Natural killer cell treated with Interleukin-12 subunit alpha and Interleukin-12 subunit beta and Interleukin-15 and Interleukin-18, amount 100 ng/mL, for 72 hours (primary cell): ENCODE data around the gene TATDN3. TPM values are rescaled to one million over a fixed set of nuclear protein-coding genes. Genes with fewer than 3 reads are reported as not detected.
A peak's percentile ranks its signal among the peaks of the same experiment; 100 is the strongest.

Source experiments
- ATAC-seq, 2 donors: fragments of 150-1000 bp; cut with Tn5 transposase in 1 of 2; sonication (Bioruptor Pico), chemical (Tn5 transposase) in 1 of 2; 2 replicates each; pipeline ENCODE4 v1.10.0; 2021
- DNase-seq: peaks from one replicate; pipeline ENCODE4 v3.0.0; 2022; ENCODE audit warnings: low spot score
- H3K27ac Mint-ChIP-seq, 2 donors: 1 replicate in 1 of 2; 2 replicates in 1 of 2; pipeline ENCODE4 v1.8.0; 2022; ENCODE audit warnings: mixed read lengths in 2 of 2, mild to moderate bottlenecking in 1 of 2, moderate library complexity in 1 of 2
- H3K27me3 Mint-ChIP-seq, 2 donors: 1 replicate in 1 of 2; 2 replicates in 1 of 2; pipeline ENCODE4 v1.8.0; 2022; ENCODE audit warnings: mixed read lengths in 2 of 2
- H3K36me3 Mint-ChIP-seq: one replicate; pipeline ENCODE4 v1.8.0; 2022; ENCODE audit warnings: mixed read lengths
- H3K4me1 Mint-ChIP-seq, 2 donors: 1 replicate in 1 of 2; 2 replicates in 1 of 2; pipeline ENCODE4 v1.8.0; 2022; ENCODE audit warnings: low read depth in 2 of 2, mixed read lengths in 2 of 2, mild to moderate bottlenecking in 1 of 2
- H3K4me3 Mint-ChIP-seq: one replicate; pipeline ENCODE4 v1.8.0; 2022; ENCODE audit warnings: mixed read lengths
- H3K9me3 Mint-ChIP-seq: 2 replicates; pipeline ENCODE4 v1.8.0; 2022; ENCODE audit warnings: mixed read lengths
- total RNA-seq, 2 donors: library from RNA; stranded (reverse); gene quantifications; one replicate each; pipeline ENCODE4 v1.2.3, GENCODE V29; 2022

TATDN3 gene, protein sequence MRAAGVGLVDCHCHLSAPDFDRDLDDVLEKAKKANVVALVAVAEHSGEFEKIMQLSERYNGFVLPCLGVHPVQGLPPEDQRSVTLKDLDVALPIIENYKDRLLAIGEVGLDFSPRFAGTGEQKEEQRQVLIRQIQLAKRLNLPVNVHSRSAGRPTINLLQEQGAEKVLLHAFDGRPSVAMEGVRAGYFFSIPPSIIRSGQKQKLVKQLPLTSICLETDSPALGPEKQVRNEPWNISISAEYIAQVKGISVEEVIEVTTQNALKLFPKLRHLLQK
- total RNA-seq: 1 to 10 TPM; 5.7 to 9.8 TPM

DNA sequence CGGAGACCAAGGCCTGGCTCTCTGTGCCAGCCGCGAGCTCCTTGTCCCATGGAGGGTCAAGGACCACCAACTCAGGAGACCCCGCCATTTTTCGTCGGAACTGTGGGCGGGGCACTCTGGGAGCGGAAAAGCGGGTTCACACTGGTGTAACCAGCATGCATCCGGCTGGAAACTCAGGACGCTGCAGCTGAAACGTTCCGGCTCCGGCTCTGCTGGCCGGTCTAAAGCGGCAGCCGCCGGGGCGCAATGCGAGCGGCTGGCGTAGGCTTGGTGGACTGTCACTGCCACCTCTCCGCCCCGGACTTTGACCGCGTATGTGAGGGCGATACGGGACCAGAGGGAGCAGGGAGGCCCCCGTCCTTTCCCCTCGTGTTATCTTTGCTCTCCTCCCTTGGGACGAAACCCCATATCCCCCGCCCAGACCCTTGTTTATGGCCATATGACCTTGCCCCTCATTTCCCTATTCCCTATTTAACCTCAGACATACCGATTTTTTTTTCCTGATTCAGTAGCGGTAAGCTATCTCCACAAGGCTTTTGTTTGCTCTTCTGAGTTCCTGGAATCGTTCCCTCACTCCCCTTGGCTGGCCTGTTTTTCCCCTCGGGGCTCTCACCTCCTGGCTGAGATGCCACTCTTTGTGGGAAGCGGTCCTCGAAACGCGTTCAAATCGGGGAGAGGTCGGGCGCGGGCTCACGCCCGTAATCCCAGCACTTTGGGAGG, at the start of gene TATDN3, which contains the start of gene NSL1:
TATDN3 (plus strand) TSS at position 219 of the 720 bp plus-strand sequence; CDS start at position 247, 28 bp downstream.
NSL1 (minus strand) TSS at position 102 of the 720 bp plus-strand sequence; CDS start at position 88, 14 bp downstream.
- Mint-ChIP-seq H3K4me1 (peaks cover 26 to 28% of the 10 kb centered on the region in 2 donors), H3K4me3 (peak within 1 kb of the TSS; percentile 99), H3K9me3 (no peaks in the 10 kb centered on the region), H3K27me3 (no peaks in the 10 kb centered on the region), H3K27ac (peak within 1 kb of the TSS; percentile 94), H3K36me3 (no peaks in the 10 kb centered on the region)
- DNase-seq (peak; percentile 94), ATAC-seq (peak; percentile 96 to 97)

DNA sequence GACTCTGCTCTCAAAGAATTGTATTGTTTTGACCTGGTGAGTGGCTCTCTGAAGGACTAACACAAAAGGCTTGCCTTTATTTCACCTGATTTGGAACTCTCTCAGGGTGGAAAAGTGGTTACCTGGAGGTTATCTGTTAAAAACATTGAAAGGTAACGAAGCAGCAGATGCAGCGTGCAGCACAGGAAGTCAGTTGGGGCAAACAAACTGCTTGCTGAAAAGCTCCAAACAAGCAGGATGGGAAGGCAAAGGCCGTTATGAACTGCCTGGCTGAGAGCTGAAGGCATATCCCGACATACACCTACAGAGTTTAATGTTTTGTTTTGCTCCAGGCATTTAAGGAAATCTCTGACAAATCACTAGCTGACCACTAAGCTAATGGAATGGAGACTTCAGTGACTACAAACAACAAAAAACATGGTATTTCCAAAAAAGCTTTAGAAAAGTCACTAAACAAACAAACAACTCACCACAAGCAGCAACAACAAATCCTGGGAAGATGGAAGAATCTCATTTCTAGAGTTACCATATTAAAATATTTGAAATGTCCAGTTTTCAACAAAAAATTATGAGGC, 47.7 kb upstream of the TATDN3 start:
- H3K27ac Mint-ChIP-seq: no peak overlapping the region
- H3K36me3 Mint-ChIP-seq: peaks cover 15% of the 10 kb centered on the region
- ATAC-seq (no peak), DNase-seq (no peak)
- no peaks in the 10 kb centered on the region for H3K9me3 Mint-ChIP-seq
- H3K27me3 Mint-ChIP-seq: no peaks in the 10 kb centered on the region
- H3K4me3 Mint-ChIP-seq: no peak overlapping the region
- peaks cover 16 to 30% of the 10 kb centered on the region in 2 donors for H3K4me1 Mint-ChIP-seq

DNA sequence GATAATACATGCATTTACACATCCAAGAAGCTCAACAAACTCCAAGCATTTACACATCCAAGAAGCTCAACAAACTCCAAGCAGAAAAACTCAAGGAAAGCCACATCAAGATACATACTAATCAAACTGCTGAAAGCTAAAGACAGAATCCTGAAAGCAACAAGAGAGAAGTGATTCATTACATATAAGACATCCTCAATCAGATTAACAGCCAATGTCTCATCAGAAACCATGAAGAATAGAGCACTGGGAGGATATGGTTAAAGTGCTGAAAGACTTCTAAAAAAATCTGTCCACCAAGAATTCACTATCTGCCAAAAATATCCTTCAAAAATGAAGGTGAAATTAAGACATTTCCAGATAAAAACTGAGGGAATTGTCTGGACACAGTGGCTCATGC, 46.4 kb upstream of the TATDN3 start:
- DNase-seq (no peak), ATAC-seq (no peak)
- Mint-ChIP-seq H3K27ac (no peak overlapping the region), H3K4me3 (no peak overlapping the region), H3K27me3 (no peaks in the 10 kb centered on the region), H3K4me1 (peaks cover 16 to 32% of the 10 kb centered on the region in 2 donors), H3K9me3 (no peaks in the 10 kb centered on the region), H3K36me3 (peaks cover 15% of the 10 kb centered on the region)

DNA sequence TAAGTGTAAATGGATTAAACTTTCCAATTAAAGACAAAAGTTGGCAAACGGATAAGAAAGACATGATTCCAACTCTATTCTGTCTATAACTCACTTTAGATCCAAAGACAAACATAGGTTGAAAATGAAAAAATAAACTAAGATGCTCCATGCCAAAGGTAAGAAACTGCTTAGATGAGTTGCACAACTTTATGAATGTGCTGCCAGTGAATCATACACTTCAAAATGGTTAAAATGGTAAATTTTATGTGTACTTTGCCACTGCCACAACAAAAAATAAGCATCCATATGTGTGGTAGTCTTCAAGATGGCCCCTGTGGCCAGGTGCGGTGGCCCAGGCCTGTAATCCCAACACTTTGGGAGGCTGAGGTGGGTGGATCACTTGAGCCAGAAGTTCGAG, 45.1 kb upstream of the TATDN3 start:
- peaks cover 10% of the 10 kb centered on the region for H3K36me3 Mint-ChIP-seq
- no peaks in the 10 kb centered on the region for H3K9me3 Mint-ChIP-seq
- no peak for ATAC-seq
- no peak for DNase-seq
- H3K4me3 Mint-ChIP-seq: no peak overlapping the region
- no peaks in the 10 kb centered on the region for H3K27me3 Mint-ChIP-seq
- H3K27ac Mint-ChIP-seq: no peak overlapping the region
- H3K4me1 Mint-ChIP-seq: peaks cover 13 to 25% of the 10 kb centered on the region in 2 donors

DNA sequence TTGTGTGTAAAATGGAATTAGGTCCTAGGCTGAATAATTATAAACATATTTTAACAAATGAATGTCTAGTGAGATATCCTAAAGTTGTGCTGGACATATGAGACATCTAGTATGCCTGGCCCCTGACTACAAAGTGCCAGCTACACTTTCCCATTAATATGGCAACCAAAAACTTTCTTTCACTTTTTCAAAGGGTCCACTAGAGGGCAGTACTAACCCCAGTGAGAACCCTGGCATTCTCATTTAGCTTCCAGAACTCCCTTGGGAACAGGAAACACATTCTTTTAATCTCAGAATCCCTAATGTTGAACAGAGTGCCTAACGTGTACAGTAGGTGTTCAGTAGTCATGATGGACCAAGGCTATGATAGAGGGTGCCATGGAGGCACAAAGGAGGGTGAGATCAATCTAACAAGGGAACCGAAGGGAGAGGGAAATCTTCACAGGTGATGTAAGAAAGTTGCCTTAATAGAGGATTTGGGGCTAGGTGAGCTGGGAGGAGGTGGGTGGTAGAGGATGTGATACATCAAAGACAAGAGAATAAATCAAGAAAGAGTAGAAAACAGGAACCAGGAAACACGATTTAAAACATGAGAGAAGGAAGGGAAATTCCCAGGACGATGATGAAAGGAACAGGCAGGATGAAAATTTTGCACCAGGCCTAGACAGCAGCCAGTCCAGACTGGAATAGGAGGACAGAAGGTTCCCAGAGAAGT, 41.7 kb upstream of the TATDN3 start:
- Mint-ChIP-seq H3K4me1 (peaks cover 35 to 36% of the 10 kb centered on the region in 2 donors), H3K27me3 (no peaks in the 10 kb centered on the region), H3K4me3 (peak overlapping the region; percentile 30), H3K36me3 (no peaks in the 10 kb centered on the region), H3K9me3 (no peaks in the 10 kb centered on the region), H3K27ac (peak overlapping the region; percentile 47 to 75)
- ATAC-seq (no peak), DNase-seq (no peak)

DNA sequence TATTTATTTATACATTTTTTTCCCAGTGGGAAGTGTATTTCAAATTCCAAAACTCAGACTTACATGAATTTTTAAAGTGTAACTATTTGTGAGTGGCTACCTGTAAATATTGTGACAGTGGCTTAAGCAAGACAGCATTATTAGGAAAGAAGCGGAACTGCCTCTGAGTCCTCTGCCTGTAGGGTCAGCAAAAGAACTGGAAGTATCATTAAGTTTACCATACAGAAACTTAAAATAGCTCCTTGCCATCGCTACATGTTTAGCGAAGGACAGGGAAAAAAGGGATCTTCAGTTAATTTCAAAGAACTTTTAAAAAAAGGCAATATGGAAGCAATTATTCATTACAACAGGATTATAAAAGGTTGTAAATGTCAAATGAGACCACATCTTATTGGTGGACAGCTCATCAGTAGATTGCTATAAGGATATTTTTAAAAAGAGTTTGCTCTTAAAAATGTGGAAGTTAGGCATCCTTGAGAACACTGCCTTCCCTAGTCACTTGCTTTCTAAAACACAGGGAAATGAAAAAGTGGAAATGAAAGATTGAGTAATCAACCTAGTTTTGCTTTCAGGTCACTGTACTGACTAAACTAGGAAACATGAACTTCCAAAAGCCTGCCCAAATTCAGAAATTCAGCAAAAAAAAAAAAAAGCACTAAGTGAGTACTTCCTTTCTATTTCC, 39.3 kb upstream of the TATDN3 start:
- Mint-ChIP-seq H3K4me3 (peak overlapping the region; percentile 64), H3K4me1 (peaks cover 29 to 30% of the 10 kb centered on the region in 2 donors), H3K27ac (peak overlapping the region; percentile 8 to 41), H3K36me3 (no peaks in the 10 kb centered on the region), H3K9me3 (no peaks in the 10 kb centered on the region), H3K27me3 (no peaks in the 10 kb centered on the region)
- ATAC-seq (peak; percentile 9 to 52), DNase-seq (no peak)

DNA sequence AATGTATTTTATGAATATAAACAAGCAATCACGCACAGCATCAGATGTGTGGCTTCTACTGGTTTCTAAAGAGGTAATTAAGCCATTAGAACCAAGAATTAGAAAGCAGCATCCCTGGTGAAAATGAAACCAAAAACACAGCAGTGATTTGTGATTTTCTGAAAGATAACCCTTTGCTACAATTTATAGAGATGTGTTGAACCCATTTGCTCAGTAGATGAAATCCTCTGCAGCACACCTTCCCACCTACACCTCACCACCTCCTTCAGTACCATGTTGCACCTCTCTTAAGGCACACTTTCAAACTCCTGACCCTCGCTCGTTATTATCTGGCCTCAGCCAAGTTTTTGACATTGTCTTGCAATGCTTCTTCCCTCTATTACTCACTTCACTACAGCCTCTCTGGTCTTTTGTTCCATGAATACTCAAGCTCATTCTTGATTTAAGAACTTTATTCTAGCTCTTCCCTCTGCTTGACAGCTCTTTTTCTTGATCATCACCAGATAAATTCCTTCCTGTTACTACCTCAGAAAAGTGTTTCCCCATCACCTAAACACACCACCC, 38.7 kb upstream of the TATDN3 start:
- Mint-ChIP-seq H3K27me3 (no peaks in the 10 kb centered on the region), H3K27ac (peak overlapping the region; percentile 8 to 41), H3K4me3 (peak overlapping the region; percentile 64), H3K4me1 (peaks cover 29 to 30% of the 10 kb centered on the region in 2 donors), H3K9me3 (no peaks in the 10 kb centered on the region), H3K36me3 (no peaks in the 10 kb centered on the region)
- DNase-seq: no peak
- ATAC-seq: peak; percentile 44 to 50

DNA sequence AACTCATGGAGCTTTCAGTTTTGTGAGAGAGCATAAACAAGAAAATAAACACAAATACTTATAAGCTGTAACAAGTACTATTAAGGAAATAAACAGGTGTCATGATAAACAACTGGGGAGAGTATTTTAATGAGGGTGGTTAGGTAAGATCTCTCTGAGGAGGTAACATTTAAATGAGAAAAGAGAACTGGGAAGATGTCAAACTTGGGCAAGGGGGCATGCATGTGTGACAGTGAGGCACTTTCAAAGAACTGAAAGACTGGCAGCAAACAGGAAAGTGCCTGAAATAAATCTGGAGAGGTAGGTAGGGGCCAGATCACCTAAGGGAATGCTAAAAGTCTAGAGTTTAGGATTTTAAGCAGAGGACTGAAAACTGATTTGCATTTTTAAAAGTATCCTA, 37.9 kb upstream of the TATDN3 start:
- Mint-ChIP-seq H3K27me3 (no peaks in the 10 kb centered on the region), H3K36me3 (no peaks in the 10 kb centered on the region), H3K27ac (peak overlapping the region in 1 of 2 donors; percentile 41), H3K4me3 (peak overlapping the region; percentile 64), H3K9me3 (no peaks in the 10 kb centered on the region), H3K4me1 (peaks cover 29 to 30% of the 10 kb centered on the region in 2 donors)
- ATAC-seq: no peak
- DNase-seq: no peak

DNA sequence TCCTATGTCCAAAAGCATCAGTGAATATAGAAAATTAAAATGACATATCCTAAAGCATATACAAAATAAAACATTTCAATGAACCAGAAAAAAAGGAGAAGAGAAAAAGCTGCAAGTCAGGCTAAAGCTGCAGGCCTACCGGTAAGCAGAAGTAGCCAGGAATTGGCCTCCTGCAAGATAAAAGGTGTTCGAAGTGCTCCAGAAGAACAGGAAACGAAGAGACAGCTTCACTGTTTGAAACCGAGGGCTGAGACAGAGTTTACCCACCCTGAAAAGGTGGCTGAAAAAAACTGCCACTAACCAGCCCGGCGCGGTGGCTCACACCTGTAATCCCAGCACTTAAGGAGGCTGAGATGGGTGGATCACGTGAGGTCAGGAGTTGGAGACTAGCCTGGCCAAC, 37.5 kb upstream of the TATDN3 start:
- DNase-seq (no peak), ATAC-seq (no peak)
- Mint-ChIP-seq H3K4me1 (peaks cover 29 to 30% of the 10 kb centered on the region in 2 donors), H3K36me3 (no peaks in the 10 kb centered on the region), H3K9me3 (no peaks in the 10 kb centered on the region), H3K27me3 (no peaks in the 10 kb centered on the region), H3K27ac (peak overlapping the region in 1 of 2 donors; percentile 41), H3K4me3 (peak overlapping the region; percentile 64)

DNA sequence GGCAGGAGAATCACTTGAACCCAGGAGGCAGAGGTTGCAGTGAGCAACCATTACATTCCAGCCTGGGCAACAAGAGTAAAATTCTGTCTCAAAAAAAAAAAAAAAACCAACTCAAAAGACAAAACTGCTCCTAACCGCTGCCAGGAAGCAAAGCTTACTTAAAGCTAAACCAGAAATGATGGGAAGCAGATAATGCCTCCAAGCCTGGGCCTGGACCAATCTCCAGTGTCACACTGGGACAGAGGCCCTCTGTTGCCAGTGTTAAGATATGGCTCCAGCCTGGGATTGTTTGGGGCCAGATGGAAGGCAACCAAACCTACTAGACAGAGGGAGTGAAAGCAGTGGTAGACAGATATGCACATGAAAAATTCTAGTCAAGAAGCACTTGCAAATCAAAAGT, 37.0 kb upstream of the TATDN3 start:
- DNase-seq: no peak
- H3K4me1 Mint-ChIP-seq: peaks cover 28 to 29% of the 10 kb centered on the region in 2 donors
- no peaks in the 10 kb centered on the region for H3K27me3 Mint-ChIP-seq
- H3K27ac Mint-ChIP-seq: no peak overlapping the region
- H3K4me3 Mint-ChIP-seq: no peak overlapping the region
- H3K36me3 Mint-ChIP-seq: no peaks in the 10 kb centered on the region
- H3K9me3 Mint-ChIP-seq: no peaks in the 10 kb centered on the region
- no peak for ATAC-seq

DNA sequence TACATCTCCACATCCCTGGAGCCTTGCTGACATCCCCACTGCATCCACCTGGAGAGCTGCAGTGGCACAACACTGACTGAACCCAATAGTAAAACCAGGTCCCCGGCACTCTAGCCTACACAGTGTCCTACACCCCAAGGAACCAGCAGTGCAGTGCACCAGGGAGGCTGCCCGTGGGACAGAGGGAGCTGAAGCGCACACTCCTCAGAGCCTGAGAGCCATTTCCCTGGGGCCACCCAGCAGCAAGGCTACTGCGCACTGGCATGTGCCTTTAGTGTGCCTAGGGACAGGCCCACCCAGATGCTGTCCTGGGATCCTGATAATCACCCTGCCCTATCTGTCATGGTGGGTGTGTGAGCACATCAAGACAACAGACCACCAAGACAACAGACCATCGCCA, 32.0 kb upstream of the TATDN3 start:
- peaks cover 6% of the 10 kb centered on the region for H3K36me3 Mint-ChIP-seq
- no peak for DNase-seq
- no peaks in the 10 kb centered on the region for H3K27me3 Mint-ChIP-seq
- H3K4me1 Mint-ChIP-seq: peaks cover 10 to 14% of the 10 kb centered on the region in 2 donors
- no peak overlapping the region for H3K4me3 Mint-ChIP-seq
- ATAC-seq: peak in 1 of 2 donors; percentile 20
- H3K9me3 Mint-ChIP-seq: no peaks in the 10 kb centered on the region
- no peak overlapping the region for H3K27ac Mint-ChIP-seq

DNA sequence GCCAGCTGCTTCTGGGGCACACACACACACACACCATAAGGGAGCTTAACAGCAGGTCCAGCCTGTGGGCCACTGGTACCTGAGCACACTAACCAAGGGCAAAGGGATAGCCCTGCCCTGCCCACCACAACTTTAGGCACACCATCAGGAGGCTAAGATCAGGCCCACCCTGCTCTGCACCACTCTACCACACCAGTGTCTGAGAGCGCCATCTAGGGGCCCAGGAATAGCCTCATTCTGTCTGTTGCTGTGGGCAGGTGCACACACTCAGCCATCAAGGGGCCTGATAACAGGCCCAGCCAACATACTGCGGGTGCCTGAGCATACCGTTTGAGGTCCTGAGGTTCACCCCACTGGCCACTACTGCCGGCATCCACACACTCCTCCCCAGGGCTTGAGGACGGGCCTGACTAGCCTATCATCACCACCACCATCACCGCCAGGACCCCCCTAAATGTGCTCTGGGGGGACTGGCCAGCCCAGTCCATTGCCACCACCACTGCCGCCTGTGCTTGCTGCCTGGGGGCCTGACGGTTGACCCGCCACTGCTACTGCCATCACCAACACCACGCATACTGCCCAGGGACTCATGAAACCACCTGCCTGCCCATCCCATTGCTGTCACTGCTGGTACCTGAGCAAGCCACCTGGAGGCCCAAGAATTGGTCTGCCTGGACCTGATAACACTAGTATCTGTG, 31.4 kb upstream of the TATDN3 start:
- ATAC-seq: peak; percentile 79 to 80
- no peak for DNase-seq
- H3K27ac Mint-ChIP-seq: no peak overlapping the region
- no peak overlapping the region for H3K4me3 Mint-ChIP-seq
- H3K9me3 Mint-ChIP-seq: no peaks in the 10 kb centered on the region
- H3K4me1 Mint-ChIP-seq: peaks cover 11 to 19% of the 10 kb centered on the region in 2 donors
- peaks cover 11% of the 10 kb centered on the region for H3K36me3 Mint-ChIP-seq
- no peaks in the 10 kb centered on the region for H3K27me3 Mint-ChIP-seq
